Chondrocyte (in vitro differentiated cells): Measurements from ENCODE around the gene SSX1. TPM values are rescaled to one million over a fixed set of nuclear protein-coding genes. Genes with fewer than 3 reads are reported as not detected.
"Not testable (repeated sequence)": the region's sequence is repeated elsewhere in the genome, so short reads cannot be mapped to it uniquely, and the experiment has no call there.

ENCODE experiments used
- DNase-seq: peaks from one replicate; pipeline ENCODE4 v3.0.0; 2021; ENCODE audit warnings: mixed read lengths, low spot score
- H3K27ac Mint-ChIP-seq: one replicate; pipeline ENCODE4 v1.8.0; 2021; ENCODE audit warnings: mild to moderate bottlenecking, moderate library complexity, mixed read lengths; ENCODE audit not compliant: unreplicated experiment
- H3K27me3 Mint-ChIP-seq: 2 replicates; pipeline ENCODE4 v1.8.0; 2021; ENCODE audit warnings: low read depth, mixed read lengths
- H3K36me3 Mint-ChIP-seq: 2 replicates; pipeline ENCODE4 v1.8.0; 2021; ENCODE audit warnings: low read depth, mixed read lengths
- H3K4me1 Mint-ChIP-seq: 2 replicates; pipeline ENCODE4 v1.8.0; 2021; ENCODE audit warnings: low read depth, mild to moderate bottlenecking, mixed read lengths
- H3K4me3 Mint-ChIP-seq: one replicate; pipeline ENCODE4 v1.8.0; 2021; ENCODE audit warnings: mild to moderate bottlenecking, moderate library complexity, mixed read lengths; ENCODE audit not compliant: unreplicated experiment
- H3K9me3 Mint-ChIP-seq: 2 replicates; pipeline ENCODE4 v1.8.0; 2021; ENCODE audit warnings: low read depth, mixed read lengths
- CTCF ChIP-seq: fragments of 200-600 bp; sonication (generic); IDR thresholded peaks from 2 replicates; pipeline ENCODE4 v1.5.0; 2021; ENCODE audit warnings: antibody characterized with exemption, mild to moderate bottlenecking, moderate library complexity
- long read RNA-seq: library from polyadenylated mRNA; stranded (forward); transcript quantifications from one replicate; pipeline ENCODE4 v2.0.0, GENCODE V29; 2021
- total RNA-seq: library from RNA; stranded (reverse); gene quantifications from 3 replicates; pipeline ENCODE4 v1.2.1, GENCODE V29; 2021

The SSX1 gene, protein sequence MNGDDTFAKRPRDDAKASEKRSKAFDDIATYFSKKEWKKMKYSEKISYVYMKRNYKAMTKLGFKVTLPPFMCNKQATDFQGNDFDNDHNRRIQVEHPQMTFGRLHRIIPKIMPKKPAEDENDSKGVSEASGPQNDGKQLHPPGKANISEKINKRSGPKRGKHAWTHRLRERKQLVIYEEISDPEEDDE
- total RNA-seq = not detected in 3 replicates
- long read RNA-seq = 0 reads

DNA sequence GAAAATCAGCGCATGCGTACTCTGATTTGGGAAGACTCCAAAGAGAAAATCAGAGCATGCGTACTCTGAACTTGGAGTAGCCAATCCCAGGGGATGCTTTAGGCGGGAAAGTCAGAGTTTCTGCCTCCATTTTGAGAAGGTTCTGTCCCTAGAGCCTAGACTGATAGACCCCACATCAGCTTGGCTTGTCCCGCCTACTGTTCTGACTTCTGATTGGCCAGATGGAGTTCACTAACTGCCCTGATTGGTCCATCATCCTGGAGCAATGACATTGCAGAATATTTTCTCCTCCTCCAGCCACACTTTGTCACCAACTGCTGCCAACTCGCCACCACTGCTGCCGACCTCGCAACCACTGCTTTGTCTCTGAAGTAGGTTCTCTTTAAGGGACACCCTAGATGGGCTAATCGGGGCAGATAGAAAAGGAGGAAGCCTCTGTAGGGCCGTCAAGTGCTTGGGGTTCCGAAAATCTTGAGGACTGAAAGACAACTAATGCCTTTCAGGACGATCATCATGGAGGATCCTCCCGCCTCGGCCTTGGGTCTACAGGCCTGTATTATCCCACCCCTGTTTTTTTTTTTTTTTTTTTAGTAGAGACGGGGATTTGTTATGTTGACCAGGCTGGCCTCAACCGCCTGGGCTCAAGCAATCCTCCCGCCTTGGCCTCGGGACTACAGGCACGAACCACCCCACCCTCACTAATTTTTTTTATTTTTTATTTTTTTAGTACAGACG, at the start of gene SSX1:
SSX1 (plus strand) TSS at position 331 of the 735 bp plus-strand sequence. CDS start 1,850 bp downstream, outside the sequence.
- peaks cover 19% of the 10 kb centered on the region for H3K9me3 Mint-ChIP-seq
- H3K27me3 Mint-ChIP-seq, H3K4me1 Mint-ChIP-seq, H3K4me3 Mint-ChIP-seq, H3K27ac Mint-ChIP-seq, DNase-seq, H3K36me3 Mint-ChIP-seq: not testable (repeated sequence)

- H3K27me3 Mint-ChIP-seq, DNase-seq, H3K4me3 Mint-ChIP-seq, H3K4me1 Mint-ChIP-seq, H3K36me3 Mint-ChIP-seq, H3K27ac Mint-ChIP-seq: not testable (repeated sequence)
- H3K9me3 Mint-ChIP-seq = peaks cover 20% of the 10 kb centered on the region
These were observed 40.9 kb upstream of the SSX1 start for GRCh38 chrX:48214341-48214740.

DNA sequence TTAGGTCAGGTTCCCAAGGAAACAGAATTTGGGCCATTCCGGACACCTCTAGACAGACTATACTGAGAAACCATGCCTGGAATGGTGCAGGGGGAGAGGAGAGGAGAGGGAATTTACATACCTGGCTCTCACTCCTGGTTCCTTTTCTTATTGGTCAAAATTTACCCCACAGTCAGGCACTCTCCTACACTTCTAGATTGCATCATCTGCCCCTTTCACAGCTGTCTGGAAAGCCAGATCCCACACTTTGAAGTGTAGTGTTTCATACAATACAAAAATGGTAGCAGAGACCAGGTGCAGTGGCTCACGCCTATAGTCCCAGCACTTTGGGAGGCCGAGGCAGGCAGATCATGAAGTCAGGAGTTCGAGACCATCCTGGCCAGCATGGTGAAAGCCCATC, 31.0 kb upstream of the SSX1 start:
- H3K9me3 Mint-ChIP-seq = peaks cover 22% of the 10 kb centered on the region

DNA sequence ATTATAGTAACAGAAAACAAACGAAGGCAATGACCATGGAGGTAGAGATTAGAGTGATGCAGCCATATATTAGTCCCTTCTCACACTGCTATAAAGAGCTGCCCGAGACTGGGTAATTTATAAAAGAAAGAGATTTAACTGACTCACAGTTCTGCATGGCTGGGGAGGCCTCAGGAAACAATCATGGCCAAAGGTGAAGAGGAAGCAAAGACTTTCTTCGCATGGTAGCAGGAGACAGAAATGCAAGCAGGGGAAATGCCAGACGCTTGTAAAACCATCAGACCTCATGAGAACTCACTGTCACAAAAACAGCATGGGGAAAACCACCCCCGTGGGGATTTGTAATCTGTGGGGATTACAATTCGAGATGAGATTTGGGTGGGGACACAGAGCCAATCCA, 2.2 kb upstream of the SSX1 start:
- H3K4me1 Mint-ChIP-seq = not testable (repeated sequence)

More for the DNA sequence above, 31.0 kb upstream of the SSX1 start:
- H3K4me1 Mint-ChIP-seq, H3K36me3 Mint-ChIP-seq, H3K4me3 Mint-ChIP-seq, H3K27ac Mint-ChIP-seq, H3K27me3 Mint-ChIP-seq, DNase-seq: not testable (repeated sequence)

DNA sequence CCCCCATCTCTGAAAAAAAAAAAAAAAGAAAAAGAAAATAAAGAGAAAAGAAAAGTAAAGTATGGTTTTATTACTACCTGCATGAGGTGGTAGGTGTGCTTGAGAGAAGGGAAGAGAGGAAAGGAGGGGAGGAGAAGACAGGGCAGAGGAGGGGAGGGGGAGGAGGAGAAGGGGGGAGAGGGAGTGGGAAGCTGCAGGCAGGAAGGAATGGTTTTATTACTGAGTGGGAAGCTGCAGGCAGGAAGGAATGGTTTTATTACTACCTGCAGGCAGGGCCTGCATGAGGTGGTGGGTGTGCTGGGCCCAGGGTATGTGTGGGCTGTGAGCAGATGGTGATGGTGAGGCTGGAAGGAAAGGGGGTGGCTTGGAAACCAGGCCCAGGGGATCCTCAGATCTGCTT, 19.2 kb downstream of the SSX1 start:
- peaks cover 20% of the 10 kb centered on the region for H3K9me3 Mint-ChIP-seq
- H3K4me3 Mint-ChIP-seq, H3K36me3 Mint-ChIP-seq, H3K27me3 Mint-ChIP-seq, H3K27ac Mint-ChIP-seq, H3K4me1 Mint-ChIP-seq, DNase-seq: not testable (repeated sequence)

More for the DNA sequence above, 2.2 kb upstream of the SSX1 start:
- peaks cover 15% of the 10 kb centered on the region for H3K9me3 Mint-ChIP-seq
- not testable (repeated sequence) for DNase-seq, H3K27me3 Mint-ChIP-seq, H3K27ac Mint-ChIP-seq, H3K4me3 Mint-ChIP-seq, H3K36me3 Mint-ChIP-seq

GRCh38 chrX:48278958-48279357, 23.8 kb downstream of the SSX1 start:
- no peak for TF ChIP-seq CTCF
- Mint-ChIP-seq H3K36me3 (no peaks in the 10 kb centered on the region), H3K9me3 (peaks cover 26% of the 10 kb centered on the region), H3K4me3 (no peak overlapping the region), H3K27me3 (no peaks in the 10 kb centered on the region), H3K4me1 (no peaks in the 10 kb centered on the region), H3K27ac (no peak overlapping the region)
- DNase-seq = no peak

DNA sequence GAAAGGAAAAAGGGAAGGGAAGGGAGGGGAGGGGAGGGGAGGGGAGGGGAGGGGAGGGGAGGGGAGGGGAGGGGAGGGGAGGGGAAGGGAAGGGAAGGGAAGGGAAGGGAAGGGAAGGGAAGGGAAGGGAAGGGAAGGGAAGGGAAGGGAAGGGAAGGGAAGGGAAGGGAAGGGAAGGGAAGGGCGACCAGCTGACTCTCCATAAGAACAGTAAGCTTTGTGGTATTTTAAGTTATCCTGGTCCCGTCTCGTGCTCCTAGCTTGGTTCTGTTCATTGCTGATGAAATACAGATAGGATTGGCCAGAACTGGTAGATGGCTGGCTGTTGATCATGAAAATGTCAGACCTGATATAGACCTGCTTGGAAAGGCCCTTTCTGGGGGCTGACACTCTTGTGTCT, 25.5 kb downstream of the SSX1 start:
- H3K27ac Mint-ChIP-seq, H3K27me3 Mint-ChIP-seq, H3K36me3 Mint-ChIP-seq, H3K4me3 Mint-ChIP-seq, DNase-seq, H3K4me1 Mint-ChIP-seq: not testable (repeated sequence)
- H3K9me3 Mint-ChIP-seq = peaks cover 26% of the 10 kb centered on the region

- no peaks in the 10 kb centered on the region for H3K36me3 Mint-ChIP-seq
- H3K27ac Mint-ChIP-seq = no peak overlapping the region
- H3K27me3 Mint-ChIP-seq = peaks cover 3% of the 10 kb centered on the region
- no peak for DNase-seq
- peaks cover 15% of the 10 kb centered on the region for H3K9me3 Mint-ChIP-seq
- no peak for TF ChIP-seq CTCF
- no peak overlapping the region for H3K4me3 Mint-ChIP-seq
- no peaks in the 10 kb centered on the region for H3K4me1 Mint-ChIP-seq
These were observed 51.0 kb downstream of the SSX1 start for GRCh38 chrX:48306175-48306574.

- H3K4me1 Mint-ChIP-seq, DNase-seq, H3K4me3 Mint-ChIP-seq, H3K27me3 Mint-ChIP-seq, H3K27ac Mint-ChIP-seq, H3K36me3 Mint-ChIP-seq: not testable (repeated sequence)
- peaks cover 10% of the 10 kb centered on the region for H3K9me3 Mint-ChIP-seq
These were observed 58.8 kb downstream of the SSX1 start for GRCh38 chrX:48313996-48314395.
